Caco-2 (cell line): ENCODE data around the gene KCNAB1. TPM values are rescaled to one million over a fixed set of nuclear protein-coding genes. Genes with fewer than 3 reads are reported as not detected.

Source experiments
- BruUV-seq: library from RNA; stranded (reverse); fragments of 400-500 nt; replicated peaks from 2 replicates; lab custom pipeline; 2021; lab: Mats Ljungman, UMichigan
- CTCF ChIA-PET: fragments of 300-600 bp; sonication (Branson Sonifier 250); formaldehyde crosslinking; loops from one replicate; lab custom pipeline; 2022; ENCODE audit warnings: antibody characterized with exemption; lab: Charles Lee
- POLR2A ChIA-PET: fragments of 300-600 bp; sonication (Branson Sonifier 250); formaldehyde crosslinking; loops from one replicate; lab custom pipeline; 2022; ENCODE audit warnings: antibody characterized with exemption; lab: Charles Lee
- DNase-seq, 2 experiments: peaks; one replicate each; pipeline versions ENCODE4 v3.0.0 to v3.0.0-alpha.2; 2020 to 2022
- H3K27me3 ChIP-seq: replicated peaks from 2 replicates; pipeline ENCODE4 v1.6.0; 2011; ENCODE audit warnings: low read length; ENCODE audit not compliant: control insufficient read depth, insufficient read depth
- H3K36me3 ChIP-seq: 2 replicates; pipeline ENCODE4 v1.5.1; 2011; ENCODE audit warnings: low read length; ENCODE audit not compliant: control insufficient read depth, insufficient read depth
- H3K4me1 ChIP-seq: fragments of 250-450 bp; sonication (Bioruptor Pico); 2 replicates; pipeline ENCODE4 v1.5.1; 2020; ENCODE audit warnings: mild to moderate bottlenecking
- H3K4me3 ChIP-seq: 2 replicates; pipeline ENCODE4 v1.5.1; 2011; ENCODE audit warnings: low read depth, mild to moderate bottlenecking, control low read depth, low read length
- H3K9me3 ChIP-seq: fragments of 250-450 bp; sonication (Bioruptor Pico); 2 replicates; pipeline ENCODE4 v1.5.1; 2020; ENCODE audit warnings: mild to moderate bottlenecking, moderate library complexity
- H3K27ac Mint-ChIP-seq: one replicate; pipeline ENCODE4 v1.8.0; 2022; ENCODE audit warnings: mixed read lengths; ENCODE audit not compliant: unreplicated experiment
- H3K27me3 Mint-ChIP-seq: one replicate; pipeline ENCODE4 v1.8.0; 2022; ENCODE audit warnings: mixed read lengths; ENCODE audit not compliant: insufficient read depth, unreplicated experiment
- H3K36me3 Mint-ChIP-seq: one replicate; pipeline ENCODE4 v1.8.0; 2022; ENCODE audit warnings: mild to moderate bottlenecking, mixed read lengths; ENCODE audit not compliant: insufficient read depth, unreplicated experiment
- H3K4me1 Mint-ChIP-seq: one replicate; pipeline ENCODE4 v1.8.0; 2022; ENCODE audit warnings: low read depth, mixed read lengths; ENCODE audit not compliant: unreplicated experiment
- H3K4me3 Mint-ChIP-seq: one replicate; pipeline ENCODE4 v1.8.0; 2022; ENCODE audit warnings: mild to moderate bottlenecking, moderate library complexity, mixed read lengths; ENCODE audit not compliant: unreplicated experiment
- H3K9me3 Mint-ChIP-seq: one replicate; pipeline ENCODE4 v1.8.0; 2022; ENCODE audit warnings: mixed read lengths; ENCODE audit not compliant: unreplicated experiment
- intact Hi-C: fragments of 100-400 bp; cut with micrococcal nuclease; formaldehyde crosslinking; loops from one replicate; pipeline ENCODE4 v1.10.0; 2022; ENCODE audit not compliant: unreplicated experiment
- total RNA-seq: library from RNA; stranded (reverse); gene quantifications from 2 replicates; pipeline ENCODE4 v1.2.3, GENCODE V29; 2022
- TF ChIP-seq, protein P1 (sequence below), 2 experiments: fragments of 200-600 bp in 1 of 2; IDR thresholded peaks; 1 replicate in 1 of 2; 2 replicates in 1 of 2; pipeline versions ENCODE4 v1.5.1 to v1.8.0; 2011 to 2022; ENCODE audit warnings: antibody characterized with exemption in 1 of 2, control low read depth in 1 of 2, inconsistent platforms in 1 of 2, low read depth in 1 of 2, low read length in 1 of 2, mild to moderate bottlenecking in 1 of 2, moderate library complexity in 1 of 2; ENCODE audit not compliant: insufficient read depth in 1 of 2, severe bottlenecking in 1 of 2, unreplicated experiment in 1 of 2

KCNAB1 gene
- total RNA-seq, 1 experiment from 2014 or later, result 0.14 TPM

GRCh38 chr3:156298938-156299337 lies 178.6 kb downstream of the KCNAB1 start:
- Histone ChIP-seq H3K9me3 (no peaks in the 10 kb centered on the region), H3K4me3 (no peak overlapping the region), H3K4me1 (no peaks in the 10 kb centered on the region), H3K36me3 (no peaks in the 10 kb centered on the region), H3K27me3 (no peaks in the 10 kb centered on the region)
- H3K4me1 Mint-ChIP-seq, result no peaks in the 10 kb centered on the region
- DNase-seq, result no peak
- BruUV-seq, result no TSS peak
- peaks cover 5% of the 10 kb centered on the region for H3K27me3 Mint-ChIP-seq
- no peaks in the 10 kb centered on the region for H3K9me3 Mint-ChIP-seq
- POLR2A ChIA-PET, result no interaction called here
- CTCF ChIA-PET, result no interaction called here
- intact Hi-C loops, result no loop called here
- no peak overlapping the region for H3K27ac Mint-ChIP-seq
- TF ChIP-seq, protein P1, sequence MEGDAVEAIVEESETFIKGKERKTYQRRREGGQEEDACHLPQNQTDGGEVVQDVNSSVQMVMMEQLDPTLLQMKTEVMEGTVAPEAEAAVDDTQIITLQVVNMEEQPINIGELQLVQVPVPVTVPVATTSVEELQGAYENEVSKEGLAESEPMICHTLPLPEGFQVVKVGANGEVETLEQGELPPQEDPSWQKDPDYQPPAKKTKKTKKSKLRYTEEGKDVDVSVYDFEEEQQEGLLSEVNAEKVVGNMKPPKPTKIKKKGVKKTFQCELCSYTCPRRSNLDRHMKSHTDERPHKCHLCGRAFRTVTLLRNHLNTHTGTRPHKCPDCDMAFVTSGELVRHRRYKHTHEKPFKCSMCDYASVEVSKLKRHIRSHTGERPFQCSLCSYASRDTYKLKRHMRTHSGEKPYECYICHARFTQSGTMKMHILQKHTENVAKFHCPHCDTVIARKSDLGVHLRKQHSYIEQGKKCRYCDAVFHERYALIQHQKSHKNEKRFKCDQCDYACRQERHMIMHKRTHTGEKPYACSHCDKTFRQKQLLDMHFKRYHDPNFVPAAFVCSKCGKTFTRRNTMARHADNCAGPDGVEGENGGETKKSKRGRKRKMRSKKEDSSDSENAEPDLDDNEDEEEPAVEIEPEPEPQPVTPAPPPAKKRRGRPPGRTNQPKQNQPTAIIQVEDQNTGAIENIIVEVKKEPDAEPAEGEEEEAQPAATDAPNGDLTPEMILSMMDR (IDR thresholded peaks at IDR 0.05; ENCODE audit: insufficient read depth in 1 of 2, low read depth in 1 of 2, low read length in 1 of 2, severe bottlenecking in 1 of 2, unreplicated experiment in 1 of 2), result no peak
- H3K4me3 Mint-ChIP-seq, result no peak overlapping the region
- no peaks in the 10 kb centered on the region for H3K36me3 Mint-ChIP-seq

- no peak for DNase-seq
- H3K9me3 ChIP-seq, result no peaks in the 10 kb centered on the region
- H3K27ac Mint-ChIP-seq, result no peak overlapping the region
- H3K4me1 Mint-ChIP-seq, result no peaks in the 10 kb centered on the region
- H3K36me3 ChIP-seq, result no peaks in the 10 kb centered on the region
- no peak overlapping the region for H3K4me3 ChIP-seq
- intact Hi-C loops, result no loop called here
- H3K27me3 Mint-ChIP-seq, result peaks cover 5% of the 10 kb centered on the region
- no peak overlapping the region for H3K4me3 Mint-ChIP-seq
- ChIA-PET CTCF (no interaction called here), POLR2A (no interaction called here)
- no peaks in the 10 kb centered on the region for H3K27me3 ChIP-seq
- no TSS peak for BruUV-seq
- TF ChIP-seq, protein P1 (IDR thresholded peaks at IDR 0.05; ENCODE audit: insufficient read depth in 1 of 2, low read depth in 1 of 2, low read length in 1 of 2, severe bottlenecking in 1 of 2, unreplicated experiment in 1 of 2), result no peak
- no peaks in the 10 kb centered on the region for H3K36me3 Mint-ChIP-seq
- H3K4me1 ChIP-seq, result no peaks in the 10 kb centered on the region
- no peaks in the 10 kb centered on the region for H3K9me3 Mint-ChIP-seq
Observed at GRCh38 chr3:156299569-156299968, 179.2 kb downstream of the KCNAB1 start.

- ChIA-PET POLR2A (no interaction called here), CTCF (no interaction called here)
- Mint-ChIP-seq H3K27ac (no peak overlapping the region), H3K36me3 (no peaks in the 10 kb centered on the region), H3K4me3 (no peak overlapping the region), H3K9me3 (no peaks in the 10 kb centered on the region), H3K4me1 (no peaks in the 10 kb centered on the region), H3K27me3 (peaks cover 5% of the 10 kb centered on the region)
- Histone ChIP-seq H3K27me3 (no peaks in the 10 kb centered on the region), H3K9me3 (no peaks in the 10 kb centered on the region), H3K4me3 (no peak overlapping the region), H3K4me1 (no peaks in the 10 kb centered on the region), H3K36me3 (no peaks in the 10 kb centered on the region)
- TF ChIP-seq, protein P1 (IDR thresholded peaks at IDR 0.05; ENCODE audit: insufficient read depth in 1 of 2, low read depth in 1 of 2, low read length in 1 of 2, severe bottlenecking in 1 of 2, unreplicated experiment in 1 of 2), result no peak
- intact Hi-C loops, result no loop called here
- no peak for DNase-seq
- BruUV-seq, result no TSS peak
Observed at GRCh38 chr3:156300371-156300770, 180.0 kb downstream of the KCNAB1 start.
